GM12872 (cell line): ENCODE measurements around the gene POLA1.

ENCODE experiments used
- TF ChIP-seq, protein P1 (sequence below): IDR thresholded peaks from 3 replicates; pipeline ENCODE4 v1.5.1; 2011; ENCODE audit warnings: low read depth, mild to moderate bottlenecking, low read length, moderate library complexity; ENCODE audit not compliant: insufficient read depth

POLA1 gene

DNA sequence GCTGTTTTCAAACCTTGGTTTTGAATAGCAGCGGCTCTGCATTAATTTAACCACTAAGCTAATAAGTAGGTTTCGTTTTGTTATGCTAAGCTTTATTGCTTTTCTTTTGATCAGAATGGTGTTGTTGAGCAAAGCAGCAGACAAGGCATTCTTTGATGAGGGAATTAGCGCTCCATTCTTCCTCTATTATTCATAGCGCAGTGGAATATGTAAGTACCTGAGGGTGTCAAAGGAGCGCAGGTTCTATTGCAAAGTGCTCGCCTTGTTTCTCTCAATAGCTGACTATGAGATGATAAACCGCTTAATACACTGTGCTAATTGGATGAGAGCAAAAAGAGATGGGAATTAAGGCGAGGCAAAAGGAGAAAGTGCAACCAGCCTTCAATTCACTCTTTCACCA lies 305.8 kb downstream of the POLA1 start:
- TF ChIP-seq, protein P1, sequence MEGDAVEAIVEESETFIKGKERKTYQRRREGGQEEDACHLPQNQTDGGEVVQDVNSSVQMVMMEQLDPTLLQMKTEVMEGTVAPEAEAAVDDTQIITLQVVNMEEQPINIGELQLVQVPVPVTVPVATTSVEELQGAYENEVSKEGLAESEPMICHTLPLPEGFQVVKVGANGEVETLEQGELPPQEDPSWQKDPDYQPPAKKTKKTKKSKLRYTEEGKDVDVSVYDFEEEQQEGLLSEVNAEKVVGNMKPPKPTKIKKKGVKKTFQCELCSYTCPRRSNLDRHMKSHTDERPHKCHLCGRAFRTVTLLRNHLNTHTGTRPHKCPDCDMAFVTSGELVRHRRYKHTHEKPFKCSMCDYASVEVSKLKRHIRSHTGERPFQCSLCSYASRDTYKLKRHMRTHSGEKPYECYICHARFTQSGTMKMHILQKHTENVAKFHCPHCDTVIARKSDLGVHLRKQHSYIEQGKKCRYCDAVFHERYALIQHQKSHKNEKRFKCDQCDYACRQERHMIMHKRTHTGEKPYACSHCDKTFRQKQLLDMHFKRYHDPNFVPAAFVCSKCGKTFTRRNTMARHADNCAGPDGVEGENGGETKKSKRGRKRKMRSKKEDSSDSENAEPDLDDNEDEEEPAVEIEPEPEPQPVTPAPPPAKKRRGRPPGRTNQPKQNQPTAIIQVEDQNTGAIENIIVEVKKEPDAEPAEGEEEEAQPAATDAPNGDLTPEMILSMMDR = no peak

DNA sequence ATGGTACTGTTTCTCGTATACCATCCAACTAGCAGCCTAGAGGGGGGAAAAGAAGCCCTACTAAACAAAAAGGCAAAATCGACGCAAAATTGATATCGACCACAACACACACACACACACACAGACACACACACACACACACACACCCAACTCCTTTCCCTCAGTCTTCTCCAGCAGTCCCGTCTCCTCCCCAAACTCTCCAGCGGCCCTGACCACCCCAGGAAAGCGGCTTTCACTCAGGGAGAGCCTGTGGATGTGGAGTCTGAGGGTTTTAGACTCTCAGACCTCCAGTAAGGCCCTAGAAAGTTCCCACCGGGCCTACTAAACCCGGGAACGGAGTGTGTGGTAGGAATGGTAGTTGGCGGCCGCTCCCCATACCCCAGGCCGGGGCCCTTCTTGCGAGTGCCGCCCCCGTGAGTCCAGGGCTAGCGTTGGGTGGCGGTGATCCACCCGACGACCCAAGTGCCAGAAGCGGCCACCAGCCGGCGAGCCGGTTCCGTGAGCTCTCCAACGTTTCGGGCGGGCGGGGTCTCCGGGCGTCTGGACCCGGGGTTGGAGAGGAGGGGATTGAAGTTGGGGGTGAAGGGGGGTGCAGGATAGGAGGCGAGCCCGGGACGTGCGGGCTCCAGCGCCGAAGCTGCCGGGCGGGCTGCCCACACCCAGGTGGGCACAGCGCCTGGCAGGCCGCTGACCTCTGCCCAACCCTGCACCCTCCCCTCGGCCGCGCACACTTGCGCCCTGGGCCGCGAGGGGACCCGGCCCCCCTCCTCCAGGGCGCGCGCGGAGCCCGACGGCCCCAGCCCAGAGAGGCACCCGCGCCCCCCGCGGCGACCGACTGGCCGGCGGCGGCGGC lies 308.3 kb downstream of the POLA1 start:
- TF ChIP-seq, protein P1 = no peak

DNA sequence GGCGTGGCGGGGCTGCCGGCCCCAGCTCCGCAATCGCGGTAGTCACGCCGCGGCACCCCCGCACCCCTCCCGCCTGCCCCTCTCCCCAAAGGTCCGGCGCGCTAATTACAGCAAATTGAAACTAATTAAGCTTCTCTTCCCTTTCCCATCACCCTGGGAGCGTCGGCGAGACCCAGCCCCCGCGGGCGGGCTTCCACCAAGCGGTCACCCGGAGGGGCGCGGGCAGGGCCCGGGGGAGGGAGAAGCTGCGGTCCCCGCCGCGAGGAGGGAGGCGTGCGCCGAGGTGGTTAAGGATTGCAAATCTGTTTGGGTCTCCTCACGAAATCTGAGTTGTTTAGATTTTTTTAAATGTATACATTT lies 308.9 kb downstream of the POLA1 start:
- TF ChIP-seq, protein P1 = no peak

DNA sequence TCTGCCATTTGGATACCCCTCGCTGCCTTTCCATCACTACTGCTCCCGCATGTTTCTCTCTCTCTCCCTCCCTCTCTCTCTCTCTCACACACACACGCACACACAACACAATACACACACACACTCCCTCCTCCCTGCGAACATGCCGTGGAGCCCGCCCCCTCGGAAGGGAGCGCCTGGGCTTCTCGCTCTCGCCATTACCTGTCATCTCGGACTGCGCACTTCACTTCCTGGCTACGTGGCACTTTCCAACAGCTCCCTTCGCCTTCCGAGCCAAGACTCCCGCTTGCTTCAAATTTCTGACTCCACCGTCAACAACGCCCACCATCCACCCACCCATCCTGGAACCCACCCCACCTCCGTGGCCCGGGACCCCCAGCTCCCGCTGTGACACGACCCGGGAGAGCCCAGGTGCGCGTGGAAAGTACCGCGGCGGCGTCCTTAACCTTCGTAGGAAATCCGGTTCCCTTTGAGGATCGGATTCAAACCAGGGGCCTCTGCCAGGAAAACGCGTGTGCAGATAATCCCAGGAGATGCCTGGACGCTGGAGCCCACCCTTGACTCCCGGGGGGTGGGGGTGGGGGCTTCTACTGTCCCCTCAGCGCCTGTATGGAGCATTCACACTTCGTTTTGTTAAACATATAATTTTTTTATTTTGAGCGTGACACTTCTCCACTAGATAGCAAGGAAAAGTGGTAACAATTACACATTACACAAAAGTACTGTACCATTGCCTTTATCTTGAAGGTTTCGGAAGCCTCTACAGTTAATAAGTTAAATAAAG lies 309.5 kb downstream of the POLA1 start:
- TF ChIP-seq, protein P1 = no peak

DNA sequence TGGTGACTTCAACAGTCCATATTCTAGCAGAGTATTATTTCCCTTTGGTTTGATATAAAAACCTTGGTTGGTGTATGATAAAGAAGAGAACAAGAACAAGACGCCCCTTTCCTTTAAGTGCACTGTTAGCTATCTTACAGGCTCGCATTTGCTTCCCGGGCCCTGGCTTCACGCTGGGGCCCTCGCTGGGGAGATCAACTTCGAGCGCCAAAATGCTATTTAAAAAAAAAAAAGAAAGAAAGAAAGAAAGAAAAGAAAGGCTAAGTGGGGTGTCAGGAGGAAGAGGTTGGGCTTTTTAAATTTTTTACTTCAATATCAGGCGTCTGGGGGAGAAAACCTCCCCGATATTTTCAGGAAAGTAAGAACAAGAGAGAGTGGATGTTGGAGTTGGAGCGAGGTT lies 310.3 kb downstream of the POLA1 start:
- TF ChIP-seq, protein P1 = no peak

DNA sequence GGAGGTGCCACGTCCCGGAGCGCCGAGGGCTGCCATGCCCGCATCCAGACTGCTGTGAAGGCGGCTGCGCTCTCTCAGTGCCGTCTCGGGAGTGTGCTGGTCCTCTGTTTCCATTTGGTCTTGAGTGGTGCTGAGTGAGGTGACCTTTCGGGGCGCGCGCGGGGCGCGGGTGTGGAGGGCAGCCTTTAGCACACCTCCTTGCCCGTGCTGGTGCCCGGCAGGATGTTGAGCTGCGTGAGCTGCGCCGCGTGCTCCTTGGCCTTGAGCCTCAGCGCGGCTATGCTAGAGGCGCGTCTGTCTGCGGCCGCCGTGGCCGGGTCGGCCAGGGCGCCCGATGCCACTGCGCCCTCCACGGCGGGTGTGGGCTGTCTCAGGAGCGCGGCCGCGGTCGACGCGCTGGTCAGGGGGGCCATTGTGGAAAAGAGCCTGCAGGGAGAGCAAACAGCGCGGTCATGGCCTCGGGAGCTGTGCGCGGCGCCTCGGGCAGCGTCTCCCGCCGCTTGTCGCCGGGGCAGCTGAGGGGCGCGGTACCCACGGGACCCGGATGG lies 310.8 kb downstream of the POLA1 start:
- TF ChIP-seq, protein P1 = no peak

DNA sequence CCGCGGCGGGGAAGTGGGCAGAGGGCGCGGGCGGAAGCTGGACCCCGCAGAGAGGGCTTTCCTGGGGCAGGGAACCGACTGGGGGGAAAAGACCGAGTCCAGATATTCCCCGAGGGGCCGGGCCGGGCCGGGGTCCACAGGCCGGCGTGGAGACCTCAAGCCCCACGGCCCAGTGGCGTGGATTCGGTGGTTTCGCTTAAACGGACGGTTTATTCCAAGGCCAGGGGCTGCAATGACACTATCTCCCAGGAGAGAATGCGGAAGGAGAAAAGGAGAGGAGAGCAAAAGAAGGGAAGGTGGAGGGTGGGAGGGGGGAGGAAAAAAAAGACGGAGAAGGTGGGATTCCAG lies 311.3 kb downstream of the POLA1 start:
- TF ChIP-seq, protein P1 = no peak
